Tibial nerve (tissue), 4 donors: ENCODE results near the gene ADCY4.

Source experiments
- EP300 ChIP-seq, 2 donors: sonication (generic); formaldehyde crosslinking; IDR thresholded peaks; one replicate each; pipeline ENCODE4 v1.6.1; 2017; ENCODE audit warnings: antibody characterized with exemption in 2 of 2, mild to moderate bottlenecking in 1 of 2
- POLR2A ChIP-seq, 2 donors: fragments of 450-650 bp; IDR thresholded peaks; one replicate each; pipeline ENCODE4 v1.6.1; 2017; ENCODE audit warnings: antibody characterized with exemption in 2 of 2, mild to moderate bottlenecking in 2 of 2, moderate library complexity in 2 of 2
- TF ChIP-seq, protein P1 (sequence below), 5 experiments: fragments of 200-600 bp in 3 of 5; fragments of 450-650 bp in 2 of 5; sonication (generic) in 3 of 5; IDR thresholded peaks; one replicate each; pipeline ENCODE4 v1.5.1; 2016 to 2019; ENCODE audit warnings: antibody characterized with exemption in 5 of 5, mild to moderate bottlenecking in 3 of 5, moderate library complexity in 2 of 5

DNA sequence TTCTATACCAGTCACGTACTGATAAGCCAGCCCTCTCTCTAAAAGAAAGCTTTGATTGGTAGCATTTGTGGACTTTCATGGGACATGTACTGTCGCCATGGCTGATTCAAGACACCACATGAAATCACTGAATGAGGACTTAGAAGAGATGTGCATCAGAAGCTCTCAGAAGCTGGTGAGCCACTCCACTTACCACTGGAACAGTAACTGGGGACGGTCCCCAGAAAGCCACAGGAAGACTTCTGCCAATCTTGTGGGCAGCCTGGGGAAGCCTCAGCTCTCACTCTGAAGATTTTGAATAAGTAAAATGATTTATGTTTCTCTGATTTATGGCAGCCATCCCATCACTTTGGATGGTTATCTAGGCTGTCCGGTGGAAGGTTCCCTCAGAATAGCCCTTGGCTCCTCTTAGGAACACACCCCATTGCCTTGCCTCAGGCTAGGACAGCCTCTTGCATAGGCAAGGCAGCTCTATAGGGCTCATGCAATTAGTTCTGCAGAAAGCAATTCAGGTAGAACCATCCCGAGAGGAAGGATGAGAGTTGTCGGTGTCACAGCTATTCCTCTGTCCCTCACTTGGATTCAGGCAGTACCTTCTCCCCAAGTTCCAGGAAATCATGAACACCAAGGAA lies 45.1 kb downstream of the ADCY4 start:
- TF ChIP-seq EP300 (IDR thresholded peaks at IDR 0.05) (no peak), POLR2A (IDR thresholded peaks at IDR 0.05) (no peak)
- TF ChIP-seq, protein P1, sequence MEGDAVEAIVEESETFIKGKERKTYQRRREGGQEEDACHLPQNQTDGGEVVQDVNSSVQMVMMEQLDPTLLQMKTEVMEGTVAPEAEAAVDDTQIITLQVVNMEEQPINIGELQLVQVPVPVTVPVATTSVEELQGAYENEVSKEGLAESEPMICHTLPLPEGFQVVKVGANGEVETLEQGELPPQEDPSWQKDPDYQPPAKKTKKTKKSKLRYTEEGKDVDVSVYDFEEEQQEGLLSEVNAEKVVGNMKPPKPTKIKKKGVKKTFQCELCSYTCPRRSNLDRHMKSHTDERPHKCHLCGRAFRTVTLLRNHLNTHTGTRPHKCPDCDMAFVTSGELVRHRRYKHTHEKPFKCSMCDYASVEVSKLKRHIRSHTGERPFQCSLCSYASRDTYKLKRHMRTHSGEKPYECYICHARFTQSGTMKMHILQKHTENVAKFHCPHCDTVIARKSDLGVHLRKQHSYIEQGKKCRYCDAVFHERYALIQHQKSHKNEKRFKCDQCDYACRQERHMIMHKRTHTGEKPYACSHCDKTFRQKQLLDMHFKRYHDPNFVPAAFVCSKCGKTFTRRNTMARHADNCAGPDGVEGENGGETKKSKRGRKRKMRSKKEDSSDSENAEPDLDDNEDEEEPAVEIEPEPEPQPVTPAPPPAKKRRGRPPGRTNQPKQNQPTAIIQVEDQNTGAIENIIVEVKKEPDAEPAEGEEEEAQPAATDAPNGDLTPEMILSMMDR (IDR thresholded peaks at IDR 0.05), result no peak
